GM23338 (cell line): ENCODE results near the gene MVB12B. TPM values are rescaled to one million over a fixed set of nuclear protein-coding genes. Genes with fewer than 3 reads are reported as not detected.

Experiments used
- ATAC-seq: fragments of 200-7000 bp; cut with Tn5 transposase; 3 replicates; pipeline ENCODE4 v1.9.1; 2020
- DNase-seq: peaks from one replicate; pipeline ENCODE4 v3.0.0-alpha.2; 2015; ENCODE audit warnings: low spot score
- H2AFZ ChIP-seq: fragments of 200-600 bp; sonication (generic); 2 replicates; pipeline ENCODE4 v1.8.0; 2016; ENCODE audit warnings: antibody characterized with exemption, mild to moderate bottlenecking, moderate library complexity
- H3F3A ChIP-seq: fragments of 200-600 bp; sonication (generic); replicated peaks from 2 replicates; pipeline ENCODE4 v1.8.0; 2017; ENCODE audit warnings: antibody characterized with exemption, mixed run types, low read depth
- H3K27ac ChIP-seq: fragments of 200-600 bp; sonication (generic); 2 replicates; pipeline ENCODE4 v1.6.1; 2016; ENCODE audit warnings: low read depth
- H3K27me3 ChIP-seq: fragments of 200-600 bp; sonication (generic); 2 replicates; pipeline ENCODE4 v1.8.0; 2016; ENCODE audit warnings: mild to moderate bottlenecking, mixed run types, moderate library complexity; ENCODE audit not compliant: insufficient read depth
- H3K36me3 ChIP-seq: fragments of 200-600 bp; sonication (generic); 2 replicates; pipeline ENCODE4 v1.8.0; 2016; ENCODE audit warnings: mild to moderate bottlenecking; ENCODE audit not compliant: insufficient read depth
- H3K4me1 ChIP-seq: fragments of 200-600 bp; sonication (generic); 2 replicates; pipeline ENCODE4 v1.8.0; 2016; ENCODE audit warnings: mild to moderate bottlenecking, moderate library complexity; ENCODE audit not compliant: insufficient read depth
- H3K4me2 ChIP-seq: fragments of 200-600 bp; sonication (generic); 2 replicates; pipeline ENCODE4 v1.7.1; 2017; ENCODE audit warnings: mixed run types
- H3K4me3 ChIP-seq: fragments of 200-600 bp; sonication (generic); 2 replicates; pipeline ENCODE4 v1.6.1; 2016; ENCODE audit warnings: mixed run types
- H3K79me2 ChIP-seq: fragments of 200-600 bp; sonication (generic); replicated peaks from 2 replicates; pipeline ENCODE4 v1.8.0; 2017; ENCODE audit warnings: mild to moderate bottlenecking; ENCODE audit not compliant: insufficient read depth
- H3K9me2 ChIP-seq: fragments of 200-600 bp; sonication (generic); 2 replicates; pipeline ENCODE4 v1.8.0; 2017; ENCODE audit not compliant: insufficient read depth
- H4K20me1 ChIP-seq: fragments of 200-600 bp; sonication (generic); replicated peaks from 2 replicates; pipeline ENCODE4 v1.8.0; 2017; ENCODE audit warnings: mild to moderate bottlenecking; ENCODE audit not compliant: insufficient read depth
- H3K27ac Mint-ChIP-seq: 2 replicates; pipeline ENCODE4 v1.8.0; 2020; ENCODE audit warnings: inconsistent platforms, mild to moderate bottlenecking, moderate library complexity, mixed read lengths
- H3K27me3 Mint-ChIP-seq: 3 replicates; pipeline ENCODE4 v1.8.0; 2022; ENCODE audit warnings: low read depth, mild to moderate bottlenecking, moderate library complexity, mixed read lengths, inconsistent platforms; ENCODE audit not compliant: insufficient read depth, poor library complexity
- H3K36me3 Mint-ChIP-seq: 3 replicates; pipeline ENCODE4 v1.8.0; 2021; ENCODE audit warnings: low read depth, mild to moderate bottlenecking, inconsistent platforms, moderate library complexity, mixed read lengths
- H3K4me1 Mint-ChIP-seq: 3 replicates; pipeline ENCODE4 v1.8.0; 2020; ENCODE audit warnings: mild to moderate bottlenecking, inconsistent platforms, mixed read lengths
- H3K4me3 Mint-ChIP-seq: 3 replicates; pipeline ENCODE4 v1.8.0; 2021; ENCODE audit warnings: moderate library complexity, mild to moderate bottlenecking, inconsistent platforms, mixed read lengths
- H3K9me3 Mint-ChIP-seq: 3 replicates; pipeline ENCODE4 v1.8.0; 2020; ENCODE audit warnings: moderate library complexity, mild to moderate bottlenecking, inconsistent platforms, mixed read lengths
- CREB1 ChIP-seq: fragments of 250-450 bp; sonication (Bioruptor Pico); IDR thresholded peaks from 2 replicates; pipeline ENCODE4 v1.5.0; 2020; ENCODE audit warnings: low read depth, mild to moderate bottlenecking, moderate library complexity
- EZH2 ChIP-seq: fragments of 200-600 bp; sonication (generic); IDR thresholded peaks from one replicate; pipeline ENCODE4 v1.8.0; 2017; ENCODE audit warnings: antibody characterized with exemption, mild to moderate bottlenecking, low read depth; ENCODE audit not compliant: unreplicated experiment
- EZH2phosphoT487 ChIP-seq: fragments of 200-600 bp; sonication (generic); IDR thresholded peaks from one replicate; pipeline ENCODE4 v1.8.1; 2018; ENCODE audit warnings: antibody characterized with exemption; ENCODE audit not compliant: unreplicated experiment
- JUNB ChIP-seq: IDR thresholded peaks from one replicate; pipeline ENCODE4 v1.6.1; 2016; ENCODE audit warnings: antibody characterized with exemption; ENCODE audit not compliant: unreplicated experiment
- NANOG ChIP-seq: IDR thresholded peaks from 2 replicates; pipeline ENCODE4 v1.6.1; 2016; ENCODE audit warnings: antibody characterized with exemption, borderline replicate concordance
- POLR2AphosphoS5 ChIP-seq: IDR thresholded peaks from 2 replicates; pipeline ENCODE4 v1.6.1; 2016; ENCODE audit warnings: antibody characterized with exemption, low read depth
- STAT1 ChIP-seq: IDR thresholded peaks from one replicate; pipeline ENCODE4 v1.6.1; 2016; ENCODE audit warnings: antibody characterized with exemption; ENCODE audit not compliant: unreplicated experiment
- ZNF114 ChIP-seq: fragments of 250-450 bp; sonication (Bioruptor Pico); IDR thresholded peaks from 2 replicates; pipeline ENCODE4 v1.5.0; 2020; ENCODE audit warnings: mild to moderate bottlenecking, moderate library complexity
- ZNF331 ChIP-seq: fragments of 250-450 bp; sonication (Bioruptor Pico); IDR thresholded peaks from 2 replicates; pipeline ENCODE4 v1.5.0; 2020; ENCODE audit warnings: low read depth, mild to moderate bottlenecking, moderate library complexity
- polyA plus RNA-seq: library from polyadenylated mRNA; unstranded; fragments of >200 nt; fragmentation: Nextera tagmentation; extraction: Ambion mirVana; gene quantifications from 2 replicates; pipeline ENCODE4 v1.2.1, GENCODE V29; 2016
- total RNA-seq: library from RNA; depleted of rRNA; stranded (reverse); fragments of >200 nt; shearing (Covaris generic); gene quantifications from 2 replicates; pipeline ENCODE4 v1.2.3, GENCODE V29; 2014
- TF ChIP-seq, protein P1 (sequence below): IDR thresholded peaks from 2 replicates; pipeline ENCODE4 v1.6.1; 2016; ENCODE audit warnings: antibody characterized with exemption
- TF ChIP-seq, protein P2 (sequence below): IDR thresholded peaks from one replicate; pipeline ENCODE4 v1.6.1; 2018; ENCODE audit warnings: antibody characterized with exemption; ENCODE audit not compliant: unreplicated experiment

MVB12B gene
- total and polyA plus RNA-seq, 2 experiments from 2014 or later: 1.9 to 6.6 TPM

DNA sequence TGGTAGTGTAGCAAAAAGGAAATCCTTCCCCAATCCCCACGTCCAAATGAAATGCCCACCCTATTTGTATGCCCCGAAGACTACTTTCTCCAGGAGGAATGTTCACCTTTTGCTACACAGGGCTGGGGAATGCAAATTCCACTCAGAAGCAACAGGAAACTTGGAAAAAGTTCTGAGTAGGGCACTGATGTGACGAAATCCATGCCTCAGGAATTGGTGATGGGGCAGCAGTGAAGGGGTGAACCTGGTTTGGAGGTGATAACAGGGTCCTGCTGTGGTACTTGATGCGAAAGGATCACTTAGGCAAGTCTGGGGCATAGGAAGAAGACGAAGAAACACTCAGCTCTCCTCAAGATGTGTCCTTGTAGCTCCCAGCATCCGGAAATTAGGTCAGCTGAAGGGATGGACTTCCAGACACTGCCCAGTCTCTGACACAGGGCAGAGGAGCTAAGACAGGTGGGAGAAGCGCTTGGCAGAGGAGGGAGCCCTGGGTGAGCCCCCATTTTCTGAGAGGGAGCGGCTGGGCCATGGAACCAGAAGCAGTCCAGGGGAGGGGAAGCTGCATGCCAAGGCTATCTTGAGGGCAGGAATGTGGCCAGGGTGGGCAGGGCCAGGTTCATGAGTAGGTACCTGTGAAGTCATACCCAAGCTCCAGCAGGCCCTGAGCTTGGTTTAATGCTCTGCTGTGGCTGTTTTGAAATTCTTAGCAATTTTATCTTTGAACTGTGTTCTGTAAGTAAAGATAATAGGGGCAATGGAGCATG lies 22.2 kb upstream of the MVB12B start:
- H3K36me3 Mint-ChIP-seq: no peaks in the 10 kb centered on the region; the same call in 2 of the 3 replicates
- Histone ChIP-seq H3F3A (no peaks in the 10 kb centered on the region), H4K20me1 (no peaks in the 10 kb centered on the region), H3K79me2 (no peaks in the 10 kb centered on the region), H2AFZ (peak overlapping the region; percentile 38; the same call in 1 of the 2 replicates), H3K27me3 (no peaks in the 10 kb centered on the region), H3K4me1 (no peaks in the 10 kb centered on the region), H3K4me3 (no peak overlapping the region), H3K36me3 (no peaks in the 10 kb centered on the region), H3K27ac (no peak overlapping the region), H3K4me2 (no peak overlapping the region), H3K9me2 (no peaks in the 10 kb centered on the region)
- peaks cover 4% of the 10 kb centered on the region; the same call in 2 of the 3 replicates for H3K4me1 Mint-ChIP-seq
- DNase-seq (no peak), ATAC-seq (no peak)
- H3K9me3 Mint-ChIP-seq: no peaks in the 10 kb centered on the region
- H3K4me3 Mint-ChIP-seq: no peak overlapping the region
- H3K27ac Mint-ChIP-seq: no peak overlapping the region
- TF ChIP-seq STAT1: no peak
- TF ChIP-seq, protein P1, sequence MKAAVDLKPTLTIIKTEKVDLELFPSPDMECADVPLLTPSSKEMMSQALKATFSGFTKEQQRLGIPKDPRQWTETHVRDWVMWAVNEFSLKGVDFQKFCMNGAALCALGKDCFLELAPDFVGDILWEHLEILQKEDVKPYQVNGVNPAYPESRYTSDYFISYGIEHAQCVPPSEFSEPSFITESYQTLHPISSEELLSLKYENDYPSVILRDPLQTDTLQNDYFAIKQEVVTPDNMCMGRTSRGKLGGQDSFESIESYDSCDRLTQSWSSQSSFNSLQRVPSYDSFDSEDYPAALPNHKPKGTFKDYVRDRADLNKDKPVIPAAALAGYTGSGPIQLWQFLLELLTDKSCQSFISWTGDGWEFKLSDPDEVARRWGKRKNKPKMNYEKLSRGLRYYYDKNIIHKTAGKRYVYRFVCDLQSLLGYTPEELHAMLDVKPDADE: no peak
- no peak for TF ChIP-seq JUNB
- TF ChIP-seq POLR2AphosphoS5: no peak
- TF ChIP-seq EZH2phosphoT487: no peak
- H3K27me3 Mint-ChIP-seq: peaks cover 9% of the 10 kb centered on the region

DNA sequence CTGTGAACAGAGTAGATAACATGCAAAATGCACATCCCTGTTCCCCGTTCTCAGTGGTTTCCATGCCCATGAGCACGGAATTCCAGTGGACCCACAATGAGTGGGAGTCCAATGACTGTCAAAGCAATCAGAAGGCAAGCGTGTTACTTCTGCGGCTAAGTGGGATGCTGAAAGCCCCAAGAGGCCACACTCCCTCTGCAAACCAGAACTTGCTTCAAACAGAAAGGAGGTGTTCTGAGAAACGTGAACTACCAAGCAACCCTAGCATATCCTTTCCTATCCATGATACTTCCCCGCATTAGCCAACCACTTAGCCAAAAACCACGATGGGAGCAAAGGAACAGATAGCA lies 21.7 kb upstream of the MVB12B start:
- Histone ChIP-seq H3K79me2 (no peaks in the 10 kb centered on the region), H3K27ac (no peak overlapping the region), H3K36me3 (no peaks in the 10 kb centered on the region), H3K9me2 (no peaks in the 10 kb centered on the region), H4K20me1 (no peaks in the 10 kb centered on the region), H2AFZ (no peak overlapping the region), H3K4me2 (no peak overlapping the region), H3F3A (no peaks in the 10 kb centered on the region), H3K27me3 (no peaks in the 10 kb centered on the region), H3K4me3 (no peak overlapping the region), H3K4me1 (no peaks in the 10 kb centered on the region)
- DNase-seq: no peak
- ATAC-seq: no peak
- Mint-ChIP-seq H3K36me3 (no peaks in the 10 kb centered on the region; the same call in 2 of the 3 replicates), H3K27me3 (peaks cover 9% of the 10 kb centered on the region), H3K4me3 (no peak overlapping the region), H3K9me3 (no peaks in the 10 kb centered on the region), H3K4me1 (peaks cover 4% of the 10 kb centered on the region; the same call in 2 of the 3 replicates), H3K27ac (no peak overlapping the region)
- TF ChIP-seq, protein P2, sequence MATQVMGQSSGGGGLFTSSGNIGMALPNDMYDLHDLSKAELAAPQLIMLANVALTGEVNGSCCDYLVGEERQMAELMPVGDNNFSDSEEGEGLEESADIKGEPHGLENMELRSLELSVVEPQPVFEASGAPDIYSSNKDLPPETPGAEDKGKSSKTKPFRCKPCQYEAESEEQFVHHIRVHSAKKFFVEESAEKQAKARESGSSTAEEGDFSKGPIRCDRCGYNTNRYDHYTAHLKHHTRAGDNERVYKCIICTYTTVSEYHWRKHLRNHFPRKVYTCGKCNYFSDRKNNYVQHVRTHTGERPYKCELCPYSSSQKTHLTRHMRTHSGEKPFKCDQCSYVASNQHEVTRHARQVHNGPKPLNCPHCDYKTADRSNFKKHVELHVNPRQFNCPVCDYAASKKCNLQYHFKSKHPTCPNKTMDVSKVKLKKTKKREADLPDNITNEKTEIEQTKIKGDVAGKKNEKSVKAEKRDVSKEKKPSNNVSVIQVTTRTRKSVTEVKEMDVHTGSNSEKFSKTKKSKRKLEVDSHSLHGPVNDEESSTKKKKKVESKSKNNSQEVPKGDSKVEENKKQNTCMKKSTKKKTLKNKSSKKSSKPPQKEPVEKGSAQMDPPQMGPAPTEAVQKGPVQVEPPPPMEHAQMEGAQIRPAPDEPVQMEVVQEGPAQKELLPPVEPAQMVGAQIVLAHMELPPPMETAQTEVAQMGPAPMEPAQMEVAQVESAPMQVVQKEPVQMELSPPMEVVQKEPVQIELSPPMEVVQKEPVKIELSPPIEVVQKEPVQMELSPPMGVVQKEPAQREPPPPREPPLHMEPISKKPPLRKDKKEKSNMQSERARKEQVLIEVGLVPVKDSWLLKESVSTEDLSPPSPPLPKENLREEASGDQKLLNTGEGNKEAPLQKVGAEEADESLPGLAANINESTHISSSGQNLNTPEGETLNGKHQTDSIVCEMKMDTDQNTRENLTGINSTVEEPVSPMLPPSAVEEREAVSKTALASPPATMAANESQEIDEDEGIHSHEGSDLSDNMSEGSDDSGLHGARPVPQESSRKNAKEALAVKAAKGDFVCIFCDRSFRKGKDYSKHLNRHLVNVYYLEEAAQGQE: no peak
- TF ChIP-seq JUNB (no peak), EZH2 (no peak), ZNF331 (no peak), POLR2AphosphoS5 (no peak), NANOG (no peak), CREB1 (CRISPR knock-in tag) (no peak), ZNF114 (no peak)
- TF ChIP-seq, protein P1: no peak
